Left lobe of liver (tissue), 2 donors: ENCODE measurements around the gene PIM3. TPM values are rescaled to one million over a fixed set of nuclear protein-coding genes. Genes with fewer than 3 reads are reported as not detected.

Experiments
- ATAC-seq: fragments of 200-7000 bp; cut with Tn5 transposase; one replicate; pipeline ENCODE4 v1.9.1; 2020; ENCODE audit warnings: mild to moderate bottlenecking, moderate library complexity
- DNase-seq: peaks from one replicate; pipeline ENCODE4 v3.0.0-alpha.2; 2020; ENCODE audit warnings: low spot score
- total RNA-seq: library from RNA; stranded (reverse); gene quantifications from one replicate; pipeline ENCODE4 v1.2.1, GENCODE V29; 2021
- donor health status: DM: no; HTN: no; CAD: no; lungs with moderate emphysema.
- donor health status: DM: no; HTN: yes; CAD: no.

PIM3 gene
- total RNA-seq, 1 donor from 2014 or later: 36.8 TPM

DNA sequence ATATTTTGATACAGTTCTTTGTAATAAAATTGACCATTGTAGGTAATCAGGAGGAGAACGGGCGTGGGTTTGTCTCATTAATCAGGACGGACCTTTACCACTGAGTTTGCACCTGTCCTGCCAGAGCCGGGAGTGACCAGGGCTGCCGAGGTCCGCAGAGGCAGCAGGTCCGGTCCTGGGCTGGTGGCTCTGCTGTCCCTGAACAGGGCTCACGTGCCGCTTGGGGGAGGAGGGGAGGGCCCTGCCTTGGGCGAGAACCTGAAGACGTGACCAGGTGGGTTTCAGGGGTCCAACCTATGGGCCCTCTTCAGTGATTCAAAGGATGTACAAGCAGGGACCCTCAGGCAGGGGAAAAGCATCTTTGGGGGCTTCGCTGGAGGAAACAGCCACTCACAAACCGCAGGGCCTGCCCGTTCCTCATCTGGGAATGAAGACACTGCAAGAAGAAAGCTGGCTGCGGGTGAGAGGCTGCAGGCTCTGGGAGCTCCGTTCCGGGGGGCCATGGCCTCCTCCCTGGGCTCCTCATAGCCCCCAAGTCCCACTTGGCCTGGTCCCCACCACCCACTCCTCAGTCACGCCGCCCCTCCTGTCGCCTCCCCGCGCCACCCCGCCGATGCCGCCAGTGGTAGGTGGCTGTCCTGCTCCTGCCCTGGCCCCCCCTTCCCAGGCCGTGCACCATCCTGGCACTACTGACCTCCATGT is 32.9 kb upstream of the PIM3 start:
- DNase-seq: no peak
- no peak for ATAC-seq

DNA sequence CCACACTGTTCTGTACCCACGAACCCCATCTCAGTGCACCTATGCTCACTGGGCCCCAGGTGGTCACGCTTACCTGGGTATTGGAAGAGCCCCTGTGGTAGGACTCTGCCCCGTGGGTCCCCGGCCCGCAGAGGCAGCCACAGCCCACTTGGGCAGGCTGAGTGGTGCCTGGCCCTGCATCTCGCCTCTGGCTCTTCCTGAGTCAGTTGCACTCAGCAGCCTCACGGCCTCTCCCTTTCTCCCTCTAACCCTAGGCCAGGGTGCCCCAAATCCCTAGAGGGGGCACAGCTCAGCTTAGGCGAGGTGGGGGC is 32.4 kb upstream of the PIM3 start:
- no peak for DNase-seq
- ATAC-seq: no peak

DNA sequence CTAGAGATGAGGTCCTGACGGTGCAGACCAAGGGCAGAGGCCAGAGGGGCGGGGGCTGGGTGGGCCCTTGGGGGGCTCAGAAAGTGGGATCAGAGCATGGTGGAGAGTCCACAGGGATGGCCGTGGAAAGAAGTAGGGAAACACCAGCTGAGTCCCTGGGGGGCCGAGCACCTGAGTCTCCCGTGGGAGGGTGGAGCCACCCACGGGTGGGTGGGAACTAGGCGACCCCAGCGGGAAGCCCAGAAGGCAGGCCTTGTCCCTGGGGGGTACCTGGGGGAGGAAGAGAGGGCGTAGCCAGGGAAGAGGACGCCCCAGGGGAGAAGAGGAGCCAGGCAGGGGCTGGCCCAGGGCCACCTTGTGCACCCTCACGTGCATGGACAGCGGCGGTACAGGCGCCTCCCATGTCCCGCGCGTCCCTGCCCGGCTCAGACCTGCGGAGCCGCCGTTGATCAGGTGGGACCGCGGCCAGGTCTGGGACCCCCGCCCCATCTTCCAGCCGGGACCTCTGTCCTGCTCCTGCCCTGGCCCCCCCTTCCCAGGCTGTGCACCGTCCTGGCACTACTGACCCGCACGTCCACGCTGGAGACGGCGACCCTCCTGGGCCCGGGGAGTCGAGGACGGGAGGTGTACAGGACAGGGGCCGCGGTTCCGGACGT is 31.9 kb upstream of the PIM3 start:
- no peak for DNase-seq

DNA sequence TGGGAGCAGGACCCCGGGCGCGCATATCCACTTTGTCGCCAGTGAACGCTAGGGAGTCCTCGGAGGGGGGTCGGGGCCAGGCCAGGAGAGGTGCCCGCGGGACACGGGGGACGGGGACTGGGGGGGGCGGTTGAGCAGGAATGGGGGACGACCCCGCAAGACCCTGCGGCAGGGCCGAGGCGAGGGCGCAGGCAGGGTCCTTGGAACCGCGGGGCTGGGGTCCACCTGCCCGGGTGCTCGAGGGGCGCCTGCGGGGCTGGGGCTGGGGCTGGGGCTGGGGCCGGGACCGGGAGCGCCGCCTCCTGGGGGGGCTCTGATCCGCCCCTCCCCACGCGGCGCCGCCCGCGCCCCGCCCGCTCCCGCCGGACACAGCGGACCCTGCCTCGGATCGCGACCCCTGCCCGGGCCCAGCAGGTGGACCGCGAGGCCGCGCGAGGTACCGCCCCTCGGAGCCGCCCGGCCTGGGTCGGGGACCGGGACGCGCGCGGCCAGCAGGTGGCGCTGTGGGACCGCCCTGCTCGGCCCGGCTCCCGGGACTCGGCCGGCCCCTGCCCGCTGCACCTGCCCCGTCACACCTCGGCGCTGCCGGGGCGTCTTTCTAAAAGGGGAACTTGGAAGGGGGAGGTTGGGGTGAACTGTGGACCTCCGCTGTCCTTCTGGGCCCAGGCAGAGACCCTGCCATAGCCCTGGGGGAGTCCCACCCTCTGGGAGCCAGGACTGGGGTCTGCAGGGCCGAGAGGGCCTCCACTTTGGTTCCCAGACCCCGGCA is 31.2 kb upstream of the PIM3 start:
- ATAC-seq: peak; percentile 67
- DNase-seq: peak; percentile 73

More for the DNA sequence above, 31.9 kb upstream of the PIM3 start:
- no peak for ATAC-seq

DNA sequence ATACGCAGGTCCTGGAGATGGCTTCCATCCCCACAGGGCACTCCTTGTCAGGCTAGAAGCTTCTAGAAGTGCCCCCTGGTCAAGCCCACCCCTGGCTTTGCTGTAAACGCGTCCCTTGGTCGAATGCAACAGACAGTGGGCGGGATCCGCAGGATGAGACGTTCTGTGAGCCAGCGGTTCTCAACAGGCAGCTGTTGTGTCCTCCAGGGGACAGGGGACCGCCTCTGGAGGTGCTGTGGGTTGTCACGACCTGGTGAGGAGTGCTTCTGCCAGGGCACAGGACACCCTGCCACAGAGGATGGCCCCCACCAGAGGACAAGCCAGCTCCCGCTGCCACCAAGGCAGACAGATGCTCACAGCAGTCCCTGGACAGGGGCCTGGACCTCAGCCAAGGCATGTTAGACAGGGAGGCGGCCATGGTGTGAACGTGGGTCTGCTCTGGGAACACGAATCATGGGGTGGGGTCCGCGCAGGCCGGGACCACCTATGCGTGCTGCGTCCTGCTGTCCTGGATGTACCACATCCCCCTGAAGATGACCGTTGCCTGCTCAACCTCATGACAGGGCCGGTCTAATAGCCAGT is 30.5 kb upstream of the PIM3 start:
- ATAC-seq: no peak
- peak; percentile 58 for DNase-seq

DNA sequence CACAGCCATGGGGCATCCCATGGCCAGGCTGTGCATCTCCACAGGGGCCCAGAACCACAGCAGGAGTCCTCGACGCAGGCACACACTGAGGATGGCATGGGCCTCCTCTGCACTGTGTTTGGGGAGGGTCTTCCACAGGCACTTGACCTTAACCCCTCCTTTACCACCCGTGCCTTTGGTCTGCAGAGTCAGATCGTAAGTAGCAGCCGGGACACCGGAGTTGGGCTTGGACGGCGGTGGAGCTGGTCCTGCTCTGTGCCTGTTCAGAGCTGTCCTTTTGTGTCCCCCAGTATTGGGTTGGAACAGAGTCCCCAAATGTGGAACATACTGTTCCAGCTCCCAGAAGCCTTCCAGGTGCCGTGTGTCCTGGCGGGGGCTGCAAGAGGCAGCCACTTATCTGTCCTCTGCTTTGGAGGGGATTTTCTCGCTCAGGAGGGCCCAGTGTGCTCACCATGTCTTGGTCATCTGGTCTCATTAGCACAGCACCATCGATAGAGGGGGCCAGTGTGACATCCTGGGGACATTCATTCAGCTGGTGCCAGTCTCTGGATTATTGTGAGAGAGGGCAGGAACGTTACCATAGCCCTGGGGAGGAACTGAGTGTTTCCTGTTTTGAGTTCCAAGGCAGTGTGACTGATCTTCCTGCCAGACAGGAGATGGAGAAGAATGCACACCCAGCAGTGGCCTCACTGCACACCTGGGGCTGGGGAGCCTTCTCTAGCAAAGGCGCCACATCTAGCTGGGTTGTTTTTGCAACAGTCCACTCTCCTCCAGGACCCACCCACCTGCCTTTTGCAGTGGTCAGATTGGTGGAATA is 29.8 kb upstream of the PIM3 start:
- DNase-seq (peak; percentile 83), ATAC-seq (peak; percentile 76)

DNA sequence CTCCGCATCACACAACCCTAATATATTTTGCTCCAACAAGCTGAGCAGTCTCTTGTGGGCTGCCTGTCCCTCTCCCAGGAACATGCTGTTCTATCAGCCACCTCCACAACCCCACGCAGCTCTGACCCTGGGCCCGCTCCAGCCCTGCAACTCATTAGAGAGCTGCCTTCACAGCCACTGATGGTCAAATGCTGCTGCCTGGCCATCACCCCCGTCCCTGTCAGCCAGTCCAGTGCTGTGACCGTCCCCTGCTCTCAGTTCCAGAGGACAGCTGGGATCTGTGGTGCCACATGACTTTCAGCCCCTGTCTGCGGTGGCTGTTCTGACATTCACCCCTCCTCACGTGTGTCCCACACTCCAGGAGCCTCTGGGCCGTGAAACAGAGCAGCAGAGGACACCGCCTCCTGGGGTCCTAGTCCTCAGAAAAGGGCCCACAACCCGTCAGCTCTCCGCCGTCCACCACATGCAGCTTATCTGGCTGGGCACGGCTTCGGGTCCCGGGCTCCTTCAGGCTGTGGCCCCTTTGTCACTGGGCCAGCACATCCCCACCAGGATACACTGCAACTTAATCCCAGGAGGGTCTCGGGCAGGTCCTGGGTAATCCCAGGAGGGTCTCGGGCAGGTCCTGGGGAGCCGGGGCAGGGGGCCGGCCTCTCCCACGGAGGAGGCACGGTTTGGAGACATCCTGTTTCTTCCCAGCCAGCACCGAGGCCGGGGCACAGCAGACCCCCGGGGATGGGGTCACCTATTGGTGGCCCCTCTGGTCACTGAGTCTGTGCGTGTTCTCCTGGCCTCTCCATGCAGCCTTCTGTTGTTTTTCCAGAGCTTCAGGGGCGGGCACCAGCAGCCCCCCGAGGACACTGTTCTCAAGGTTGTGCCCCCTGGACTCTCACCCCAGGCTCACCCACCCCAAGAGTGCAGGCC is 27.1 kb upstream of the PIM3 start:
- peak; percentile 30 for ATAC-seq
- DNase-seq: peak; percentile 77

DNA sequence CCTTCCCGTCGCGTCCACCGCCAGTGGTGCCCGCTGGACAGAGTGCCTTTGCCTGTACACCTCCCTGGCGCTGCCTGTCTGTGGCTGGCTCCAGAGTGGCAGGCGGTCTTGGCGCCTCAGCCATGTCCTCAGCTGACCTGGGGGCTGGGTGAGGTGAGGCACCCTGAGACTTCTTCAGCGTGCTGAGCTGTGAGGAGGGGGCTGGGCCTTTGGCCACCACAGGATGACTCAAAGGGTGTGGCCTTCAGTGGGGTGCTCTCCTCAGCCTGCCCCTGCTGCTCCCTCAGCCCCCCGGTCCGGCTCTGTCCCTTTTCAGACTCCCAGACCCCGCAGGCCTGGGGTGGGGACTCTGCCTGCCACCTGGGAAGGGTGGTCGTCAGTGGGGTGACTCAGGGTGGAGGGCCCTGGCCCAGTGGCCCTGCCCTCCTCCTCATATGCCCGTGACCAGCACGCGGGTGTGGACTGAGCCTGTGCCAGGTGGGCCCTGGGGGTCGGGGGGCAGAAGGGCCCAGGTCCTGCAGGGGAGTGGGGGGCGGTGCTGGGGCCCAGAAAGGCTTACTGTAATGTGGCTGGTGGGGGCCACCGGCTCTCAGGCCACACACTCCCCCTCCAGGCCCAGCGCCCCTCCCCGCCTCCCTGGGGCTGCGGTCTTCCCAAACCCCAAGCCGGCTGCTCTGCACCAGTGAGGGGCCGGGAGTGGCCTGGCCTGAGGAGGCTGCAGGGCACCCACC is 26.2 kb upstream of the PIM3 start:
- DNase-seq (peak; percentile 77), ATAC-seq (peak; percentile 51)

DNA sequence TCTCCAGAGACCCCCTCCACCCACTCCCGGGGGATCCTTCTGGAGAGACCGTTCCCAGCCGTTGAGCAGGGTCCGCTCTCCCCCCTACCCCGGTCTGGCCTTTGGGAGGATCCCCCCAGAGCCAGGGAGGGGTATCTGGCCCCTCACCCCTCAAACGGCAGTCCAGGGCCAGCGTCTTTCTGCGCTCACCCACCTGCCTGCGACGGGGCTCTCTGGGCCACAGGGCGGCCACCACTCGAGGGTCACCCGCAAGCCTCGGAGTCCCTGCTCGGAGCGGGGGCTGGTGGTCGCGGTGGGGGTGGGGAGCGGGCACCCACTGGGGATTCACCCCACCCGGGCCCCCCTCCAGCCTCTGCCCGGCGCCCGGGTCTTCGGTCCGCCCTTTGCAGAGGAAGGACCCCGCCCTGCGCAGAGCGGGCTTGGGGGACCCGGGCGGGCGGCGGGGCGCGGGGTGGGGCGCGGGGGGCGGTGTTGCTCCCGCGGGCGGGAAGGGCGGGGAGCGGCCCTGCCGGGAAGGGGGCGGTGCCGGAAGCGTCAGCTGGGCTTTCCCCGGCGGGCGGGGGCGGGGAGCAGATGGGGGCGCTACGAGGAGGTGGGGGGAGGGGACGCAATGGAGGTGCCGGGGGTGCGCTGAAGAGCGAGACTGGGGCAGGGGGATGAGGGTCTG is 25.5 kb upstream of the PIM3 start:
- DNase-seq (peak; percentile 78), ATAC-seq (peak; percentile 33)

DNA sequence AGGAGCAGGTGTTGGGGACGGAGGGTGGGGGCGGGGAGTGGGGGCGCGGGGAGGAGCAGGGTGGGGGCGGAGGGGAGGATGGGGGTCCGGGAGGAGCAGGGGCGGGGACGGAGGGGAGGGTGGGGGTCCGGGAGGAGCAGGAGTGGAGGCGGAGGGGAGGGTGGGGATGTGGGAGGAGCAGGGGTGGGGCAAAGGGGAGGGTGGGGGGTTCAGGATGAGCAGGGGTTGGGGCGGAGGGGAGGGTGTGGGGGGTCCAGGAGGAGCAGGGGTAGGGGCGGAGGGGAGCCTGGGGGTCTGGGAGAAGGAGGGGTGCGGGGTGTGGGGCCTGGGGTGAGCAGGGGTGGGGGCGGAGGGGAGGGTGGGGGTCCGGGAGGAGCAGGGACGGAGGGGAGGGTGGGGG is 25.0 kb upstream of the PIM3 start:
- DNase-seq (no peak), ATAC-seq (no peak)

DNA sequence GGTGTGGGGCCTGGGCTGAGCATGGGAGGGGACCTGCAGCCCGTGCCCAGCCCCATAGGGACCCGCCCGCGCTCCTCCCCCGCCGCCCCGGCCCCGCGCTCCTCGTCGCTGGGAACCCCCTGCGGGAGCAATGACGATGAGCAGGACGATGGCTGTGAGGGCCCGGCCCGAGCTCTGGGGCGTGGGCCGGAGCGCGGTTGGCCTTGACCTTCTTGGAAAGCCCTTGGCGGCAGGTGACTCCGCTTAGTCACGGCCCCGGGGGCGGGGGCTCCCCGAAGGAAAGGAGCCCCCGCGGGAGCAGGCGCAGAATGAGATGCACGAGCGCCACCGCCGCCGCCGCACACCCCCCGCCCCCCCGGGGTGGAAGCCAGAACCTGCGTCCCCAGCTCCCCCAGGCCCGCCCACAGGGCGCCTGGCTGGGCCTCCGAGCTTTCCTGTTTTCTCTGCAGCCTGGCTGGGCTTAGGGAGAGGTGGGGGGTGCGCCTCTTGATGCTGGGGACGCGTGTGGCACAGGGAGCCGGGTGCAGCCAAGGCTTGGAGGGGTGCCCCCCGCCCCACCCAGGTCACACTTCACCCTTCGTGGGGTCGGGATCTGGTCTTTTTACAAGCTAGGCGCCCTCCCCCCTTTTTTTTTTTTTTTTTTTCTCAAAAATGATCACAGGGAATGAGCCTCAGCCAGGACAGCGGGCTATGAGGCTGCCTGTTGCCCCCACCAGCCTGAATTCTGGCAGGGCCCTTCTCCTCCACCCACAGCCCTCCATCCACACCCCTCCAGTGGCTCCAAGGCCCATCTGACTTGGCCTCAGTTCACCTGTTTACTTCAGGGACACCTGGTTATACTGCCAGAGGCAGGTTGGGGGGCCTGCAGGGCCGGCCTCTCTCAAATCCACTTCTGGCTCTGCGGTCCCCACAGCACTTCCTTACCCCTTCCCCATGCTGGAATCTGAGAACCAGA is 24.3 kb upstream of the PIM3 start:
- ATAC-seq (peak; percentile 61), DNase-seq (peak; percentile 89)

DNA sequence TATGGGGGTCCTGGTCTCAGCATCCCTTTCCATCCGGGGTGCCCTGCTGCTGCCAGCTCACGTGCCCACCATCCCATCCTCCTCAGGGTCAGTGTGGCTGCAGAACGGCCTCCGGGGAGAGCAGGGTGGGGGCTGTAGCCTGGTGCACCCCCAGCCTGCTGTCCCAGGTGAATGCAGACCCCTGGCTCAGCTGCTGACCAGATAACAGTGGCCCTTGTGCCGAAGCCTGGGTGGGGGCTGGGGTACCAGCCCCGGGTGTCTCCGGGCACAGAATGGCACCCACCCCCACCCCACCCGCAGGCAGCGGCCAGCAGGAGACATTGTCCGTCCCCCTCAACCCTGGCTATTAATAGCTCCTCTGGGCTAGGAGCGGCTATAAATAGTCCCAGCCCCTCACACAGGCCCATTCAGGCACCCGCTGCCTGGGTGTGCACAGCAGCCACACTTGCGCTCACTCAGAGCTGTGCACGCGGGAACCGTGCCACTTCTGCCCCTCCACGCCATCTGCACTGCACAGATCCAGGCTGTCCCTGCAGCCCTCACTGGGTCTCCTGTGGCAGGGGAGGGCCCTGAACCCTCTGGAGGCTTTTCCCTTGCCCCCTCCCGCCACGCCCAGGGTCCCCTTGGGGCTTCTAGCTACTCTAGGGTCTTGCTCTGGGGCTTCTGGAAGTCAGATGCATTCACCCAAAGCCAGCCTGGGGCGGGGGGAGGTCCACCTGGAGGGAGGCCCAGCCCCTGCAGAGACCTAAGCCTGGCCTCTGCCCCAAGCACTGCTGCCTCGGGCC is 23.4 kb upstream of the PIM3 start:
- DNase-seq: peak; percentile 49
- ATAC-seq: no peak

DNA sequence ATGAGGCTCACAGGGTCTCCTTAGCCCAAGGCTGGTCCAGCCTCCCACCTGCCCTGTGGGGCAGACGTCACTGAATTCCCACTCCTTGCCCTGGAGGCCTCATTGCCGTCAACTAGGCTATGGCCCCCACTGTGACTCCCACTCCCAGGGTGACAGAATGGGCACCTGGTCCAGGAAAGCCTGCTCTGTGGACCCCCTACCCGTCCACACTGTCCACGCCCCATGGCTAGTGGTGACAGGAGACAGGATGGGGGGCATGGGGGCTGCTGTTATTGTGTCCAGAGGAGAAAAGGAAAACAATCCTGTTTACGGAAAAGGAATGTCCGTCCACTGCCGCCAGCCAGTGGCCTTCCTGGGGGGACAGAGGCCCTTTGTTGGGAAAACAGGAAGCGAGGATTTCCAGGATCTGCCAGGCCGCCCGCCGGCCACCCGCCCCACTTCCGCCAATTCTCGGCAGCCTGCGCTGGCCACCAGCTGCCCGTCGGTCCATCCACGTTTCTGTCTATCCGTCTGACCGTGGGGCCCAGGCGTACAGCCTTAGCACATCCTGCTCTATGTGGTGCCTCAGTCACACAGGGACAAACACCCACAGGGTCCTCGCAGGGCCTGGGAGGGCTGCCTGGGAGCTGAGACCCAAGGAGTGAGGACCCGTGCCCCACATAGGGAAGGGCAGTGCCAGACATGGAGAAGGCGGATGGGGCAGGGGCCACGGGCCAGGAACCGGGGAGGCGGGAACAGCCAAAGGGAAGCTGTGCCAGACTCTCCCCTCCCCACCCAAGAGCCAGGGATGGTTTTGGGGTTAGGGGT is 22.6 kb upstream of the PIM3 start:
- DNase-seq (peak; percentile 62), ATAC-seq (no peak)

DNA sequence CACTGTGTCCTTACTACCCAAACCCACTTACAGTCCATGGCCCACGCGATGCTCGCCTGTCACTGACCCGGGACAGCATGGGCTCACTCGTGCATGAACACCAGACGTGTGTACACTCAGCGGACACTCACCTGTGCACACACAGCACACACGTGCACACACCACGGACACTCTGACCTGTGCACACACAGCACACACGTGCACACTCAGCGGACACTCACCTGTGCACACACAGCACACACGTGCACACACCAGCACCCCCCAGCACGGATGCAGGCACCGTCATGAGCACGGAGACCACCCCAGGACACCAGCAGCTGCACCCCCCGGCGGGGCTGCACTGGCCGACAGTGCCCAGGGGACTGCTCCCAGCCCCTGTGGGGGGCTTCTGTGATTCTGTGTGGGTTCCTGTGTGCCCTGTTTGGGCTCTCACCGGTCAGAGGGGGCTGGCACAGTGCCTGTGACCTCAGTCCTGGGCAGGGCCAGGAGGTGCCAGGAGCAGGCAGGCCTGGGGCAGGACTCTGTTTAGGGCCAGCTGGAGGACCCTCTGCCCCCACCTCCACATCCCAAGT is 21.9 kb upstream of the PIM3 start:
- DNase-seq: no peak

More for the DNA sequence above, 21.9 kb upstream of the PIM3 start:
- ATAC-seq: no peak
